Colonic mucosa (tissue), 4 donors: ENCODE results near the gene NOS1AP. TPM values are rescaled to one million over a fixed set of nuclear protein-coding genes. Genes with fewer than 3 reads are reported as not detected.

Experiments used
- DNase-seq: peaks from one replicate; pipeline ENCODE4 v3.0.0-alpha.2; 2020
- H3K27ac ChIP-seq: fragments of 200-600 bp; one replicate; pipeline ENCODE4 v1.8.0; 2021
- H3K27me3 ChIP-seq: fragments of 200-600 bp; one replicate; pipeline ENCODE4 v1.8.0; 2021
- H3K36me3 ChIP-seq: fragments of 200-600 bp; one replicate; pipeline ENCODE4 v1.8.0; 2021
- H3K4me1 ChIP-seq: fragments of 200-600 bp; one replicate; pipeline ENCODE4 v1.8.0; 2021; ENCODE audit warnings: mild to moderate bottlenecking
- H3K4me3 ChIP-seq: fragments of 200-600 bp; one replicate; pipeline ENCODE4 v1.8.0; 2021
- H3K9ac ChIP-seq, 2 donors: one replicate each; pipeline ENCODE4 v1.7.0; 2013; ENCODE audit warnings: control low read depth in 2 of 2, low read depth in 2 of 2, low read length in 2 of 2
- H3K9me3 ChIP-seq: fragments of 200-600 bp; one replicate; pipeline ENCODE4 v1.8.0; 2021
- CTCF ChIP-seq: fragments of 200-600 bp; IDR thresholded peaks from one replicate; pipeline ENCODE4 v1.8.0; 2022; ENCODE audit warnings: antibody characterized with exemption, mild to moderate bottlenecking
- intact Hi-C: fragments of 100-400 bp; cut with DNase I; formaldehyde crosslinking; loops from one replicate; pipeline ENCODE4 v1.14.1; 2022
- total RNA-seq, 2 donors: library from RNA; stranded (reverse); fragmentation: NEBNext Ultra II Directional in 1 of 2; extraction: Animal tissue kit (Norgen Biotek cat#: 25700) in 1 of 2; gene quantifications; one replicate each; pipeline ENCODE4 v1.2.1, GENCODE V29; 2021
- donor health status: healthy.
- donor health status: DM: no; HTN: no; CAD: no.
- donor health status: DM: no; HTN: no; CAD: no.

NOS1AP gene
- total RNA-seq, 2 donors from 2014 or later: 9.0 to 14.4 TPM

DNA sequence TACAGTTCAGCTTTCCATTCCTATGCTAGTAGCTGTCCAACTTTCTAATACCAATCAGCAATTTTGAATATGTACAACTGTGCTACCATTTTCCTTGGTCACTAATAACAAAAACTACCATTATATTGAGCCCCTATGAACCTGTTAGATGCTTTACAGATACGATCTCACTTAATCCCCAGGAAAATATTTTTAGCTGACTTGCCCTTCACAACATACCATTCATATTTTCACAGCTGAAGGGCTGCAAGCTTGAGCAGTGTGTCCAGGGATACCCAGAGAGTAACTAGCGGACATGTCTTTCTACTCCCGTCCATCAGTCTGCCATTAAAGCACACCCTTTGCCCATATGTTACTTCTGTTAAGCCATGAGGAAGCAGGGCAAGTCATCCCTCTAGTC lies 166.7 kb downstream of the NOS1AP start:
- H3K4me3 ChIP-seq: no peak overlapping the region
- no peak for DNase-seq
- no peaks in the 10 kb centered on the region for H3K36me3 ChIP-seq
- no peaks in the 10 kb centered on the region for H3K9me3 ChIP-seq
- no peak overlapping the region for H3K27ac ChIP-seq
- no peaks in the 10 kb centered on the region for H3K27me3 ChIP-seq
- intact Hi-C loops: no loop called here
- H3K4me1 ChIP-seq: no peaks in the 10 kb centered on the region
- no peak overlapping the region for H3K9ac ChIP-seq
- TF ChIP-seq CTCF: no peak

DNA sequence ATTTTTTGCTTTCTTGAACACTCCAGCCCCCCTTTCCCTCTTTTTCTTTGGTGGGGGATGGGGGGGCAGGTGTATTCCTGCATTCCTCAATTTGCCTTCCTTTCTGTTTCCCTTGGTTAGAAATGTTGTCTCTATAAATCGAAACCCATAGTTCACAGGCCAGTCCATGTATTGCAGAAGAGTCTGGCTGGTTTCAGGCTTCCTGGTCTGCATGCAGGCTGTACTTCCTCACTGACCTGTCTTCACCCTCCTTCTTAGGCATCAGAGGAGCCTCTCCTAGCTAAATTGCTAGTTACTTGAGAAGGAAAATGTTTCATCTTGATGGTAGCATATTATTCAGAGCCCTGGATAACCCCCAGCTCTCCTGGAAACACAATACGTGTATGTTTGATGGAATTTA lies 167.1 kb downstream of the NOS1AP start:
- Histone ChIP-seq H3K27ac (no peak overlapping the region), H3K36me3 (no peaks in the 10 kb centered on the region), H3K4me1 (no peaks in the 10 kb centered on the region), H3K9ac (no peak overlapping the region), H3K27me3 (no peaks in the 10 kb centered on the region), H3K9me3 (no peaks in the 10 kb centered on the region), H3K4me3 (no peak overlapping the region)
- TF ChIP-seq CTCF: no peak
- no peak for DNase-seq
- intact Hi-C loops: no loop called here

DNA sequence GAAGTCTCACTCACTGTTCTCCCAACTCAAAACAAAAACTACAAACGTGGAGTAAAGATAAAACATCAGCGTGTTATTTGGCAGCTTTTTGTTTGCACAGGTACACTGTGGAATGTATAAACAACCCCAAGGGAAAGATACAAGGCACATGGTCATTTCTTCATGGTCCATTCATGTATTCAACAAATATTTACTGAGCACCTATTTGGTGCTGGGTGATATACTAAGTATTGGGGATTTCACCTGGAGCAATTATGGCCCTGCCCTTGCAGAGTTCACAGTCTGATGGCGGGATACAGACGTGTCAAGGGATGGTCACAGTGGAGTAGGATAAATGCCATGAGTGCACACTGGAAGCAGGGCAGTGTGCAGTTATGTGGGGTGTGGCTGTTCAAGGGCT lies 171.1 kb downstream of the NOS1AP start:
- H3K4me1 ChIP-seq: no peaks in the 10 kb centered on the region
- no peak overlapping the region for H3K27ac ChIP-seq
- intact Hi-C loops: no loop called here
- H3K9me3 ChIP-seq: no peaks in the 10 kb centered on the region
- DNase-seq: no peak
- no peak overlapping the region for H3K4me3 ChIP-seq
- H3K9ac ChIP-seq: peak overlapping the region in 1 of 2 donors; percentile 4
- H3K36me3 ChIP-seq: no peaks in the 10 kb centered on the region
- no peak for TF ChIP-seq CTCF
- no peaks in the 10 kb centered on the region for H3K27me3 ChIP-seq

DNA sequence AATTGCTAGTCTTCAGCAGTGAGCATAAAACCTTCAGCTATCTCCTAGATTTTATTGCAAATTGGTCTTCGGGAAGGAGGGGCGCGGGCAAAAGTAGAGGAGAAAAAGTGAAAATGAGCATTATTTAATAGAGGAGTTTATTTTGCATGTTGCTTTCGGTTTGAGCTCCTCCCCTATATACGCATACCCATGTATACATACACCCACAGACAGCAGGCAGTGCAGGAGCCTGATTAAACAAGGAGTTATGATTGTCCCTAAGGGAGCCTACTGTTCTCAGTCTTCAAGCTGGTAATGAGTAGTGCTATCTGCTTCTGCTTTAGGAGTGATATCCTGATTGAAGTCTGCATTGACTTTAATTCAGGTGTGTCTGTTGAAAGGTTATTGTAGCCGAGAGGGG lies 173.3 kb downstream of the NOS1AP start:
- intact Hi-C loops: no loop called here
- Histone ChIP-seq H3K27ac (no peak overlapping the region), H3K4me3 (no peak overlapping the region), H3K27me3 (no peaks in the 10 kb centered on the region), H3K4me1 (no peaks in the 10 kb centered on the region), H3K9ac (no peak overlapping the region), H3K9me3 (no peaks in the 10 kb centered on the region), H3K36me3 (no peaks in the 10 kb centered on the region)
- TF ChIP-seq CTCF: no peak
- no peak for DNase-seq

DNA sequence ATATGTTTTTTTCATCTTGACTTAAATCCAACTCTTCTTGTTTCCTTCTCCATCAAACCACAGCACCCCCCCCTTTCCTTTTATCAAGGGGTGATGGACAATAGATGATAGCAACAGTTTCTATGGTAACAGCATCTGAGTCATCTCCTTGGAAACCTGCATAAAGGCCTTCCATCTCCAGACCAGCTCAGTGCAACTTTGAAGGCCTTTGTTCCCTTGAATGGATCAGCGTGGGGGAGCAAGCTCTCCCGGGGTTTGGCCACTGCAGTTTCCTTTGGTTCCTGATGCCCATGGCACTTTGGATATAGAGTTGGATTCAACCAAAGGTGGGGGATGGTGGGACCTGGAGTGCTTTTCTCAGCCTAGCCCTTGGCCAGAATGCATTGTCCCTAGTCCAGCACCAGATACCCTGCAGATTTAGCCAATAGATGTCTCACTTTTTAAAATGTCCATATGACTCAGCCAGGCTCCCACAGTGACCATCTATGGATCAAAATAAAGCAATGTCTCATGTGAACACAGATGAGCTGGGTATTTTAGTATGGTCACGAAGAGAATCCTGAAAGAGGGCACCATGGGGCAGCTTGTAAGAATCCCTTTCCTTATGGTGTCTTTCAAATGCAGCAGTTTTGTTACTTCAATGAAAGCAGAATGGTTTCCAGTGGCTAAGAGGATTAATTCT lies 179.5 kb downstream of the NOS1AP start:
- no peak for TF ChIP-seq CTCF
- no peaks in the 10 kb centered on the region for H3K36me3 ChIP-seq
- no peak overlapping the region for H3K4me3 ChIP-seq
- H3K27ac ChIP-seq: no peak overlapping the region
- H3K9me3 ChIP-seq: no peaks in the 10 kb centered on the region
- DNase-seq: no peak
- no peaks in the 10 kb centered on the region for H3K4me1 ChIP-seq
- no peaks in the 10 kb centered on the region for H3K27me3 ChIP-seq
- no peak overlapping the region for H3K9ac ChIP-seq
- intact Hi-C loops: no loop called here
